Urinary bladder (tissue), 4 donors: ENCODE results near the gene MAGEA2. TPM values are rescaled to one million over a fixed set of nuclear protein-coding genes. Genes with fewer than 3 reads are reported as not detected.
"Not testable (repeated sequence)": the region's sequence is repeated elsewhere in the genome, so short reads cannot be mapped to it uniquely, and the experiment has no call there.

ENCODE experiments used
- DNase-seq: peaks from one replicate; pipeline ENCODE4 v3.0.0-alpha.2; 2015; ENCODE audit errors: extremely low spot score
- H3K27ac ChIP-seq: one replicate; pipeline ENCODE4 v1.5.1; 2013; ENCODE audit warnings: low read depth, mild to moderate bottlenecking, moderate library complexity
- H3K36me3 ChIP-seq: one replicate; pipeline ENCODE4 v1.6.1; 2013; ENCODE audit warnings: mild to moderate bottlenecking, moderate library complexity; ENCODE audit not compliant: insufficient read depth
- H3K4me1 ChIP-seq: one replicate; pipeline ENCODE4 v1.6.1; 2013; ENCODE audit warnings: mild to moderate bottlenecking, moderate library complexity; ENCODE audit not compliant: insufficient read depth
- H3K4me3 ChIP-seq: one replicate; pipeline ENCODE4 v1.5.1; 2013; ENCODE audit warnings: low read depth, low read length
- WGBS: extraction: QIAGEN DNeasy Blood & Tissue Kit; methylation state at CpG from one replicate; pipeline ENCODE4 v1.1.7; 2013; 5-methylcytosine and 5-hydroxymethylcytosine counted together
- polyA plus RNA-seq: library from polyadenylated mRNA; stranded (reverse); fragments of 200-250 nt; gene quantifications from one replicate; pipeline ENCODE4 v1.2.3, GENCODE V29; 2013
- total RNA-seq: library from RNA; depleted of rRNA; stranded (reverse); fragments of >200 nt; gene quantifications from one replicate; pipeline ENCODE4 v1.2.3, GENCODE V29; 2014
- donor health status: healthy with polysubstance abuse.
- donor health status: healthy.

Gene MAGEA2
- total and polyA plus RNA-seq, 2 donors, result not detected

GRCh38 chrX:152734143-152734858, 19.3 kb downstream of the MAGEA2 start:
- H3K27ac ChIP-seq, H3K36me3 ChIP-seq, DNase-seq, H3K4me3 ChIP-seq, H3K4me1 ChIP-seq: not testable (repeated sequence)
- 93% methylated on average over 20 of the region's 22 CpGs for WGBS

- H3K36me3 ChIP-seq, result no peaks in the 10 kb centered on the region
- WGBS, result 91% methylated on average over 19 of the region's 21 CpGs
- no peaks in the 10 kb centered on the region for H3K4me1 ChIP-seq
- no peak within 1 kb of the TSS for H3K4me3 ChIP-seq
- no peak within 1 kb of the TSS for H3K27ac ChIP-seq
- DNase-seq, result no peak
Observed at GRCh38 chrX:152733261-152733975, 20.2 kb downstream of the MAGEA2 start, which contains the start of the genes CSAG1 and MAGEA12. CSAG1 (minus strand) TSS chrX:152733721; CDS start chrX:152732460, 1,261 bp downstream. MAGEA12 (plus strand) TSS chrX:152733757; CDS start chrX:152736162, 2,405 bp downstream.

- no peak for DNase-seq
- 71% methylated on average over 7 of the region's 7 CpGs for WGBS
- Histone ChIP-seq H3K36me3 (no peaks in the 10 kb centered on the region), H3K4me1 (no peaks in the 10 kb centered on the region), H3K4me3 (no peak overlapping the region), H3K27ac (no peak overlapping the region)
Observed at GRCh38 chrX:152725409-152725808, 28.2 kb downstream of the MAGEA2 start.

- not testable (repeated sequence) for DNase-seq, H3K4me1 ChIP-seq, H3K4me3 ChIP-seq, H3K36me3 ChIP-seq, H3K27ac ChIP-seq
- no CpG with 5 or more reads among the region's 35 CpGs for WGBS
Observed at GRCh38 chrX:152713815-152714787, 39.5 kb downstream of the MAGEA2 start, which contains the start of gene MAGEA2B. MAGEA2B (plus strand) TSS chrX:152714628; CDS start chrX:152717107, 2,479 bp downstream.

- H3K27ac ChIP-seq, DNase-seq, H3K36me3 ChIP-seq, H3K4me3 ChIP-seq, H3K4me1 ChIP-seq: not testable (repeated sequence)
- no CpG with 5 or more reads among the region's 5 CpGs for whole genome bisulfite sequencing
Observed at GRCh38 chrX:152713195-152713594, 40.4 kb downstream of the MAGEA2 start.

- WGBS, result no CpG with 5 or more reads among the region's 2 CpGs
- not testable (repeated sequence) for H3K4me3 ChIP-seq, H3K4me1 ChIP-seq
Observed at GRCh38 chrX:152709173-152709572, 44.5 kb downstream of the MAGEA2 start, which contains the start of gene CSAG2. CSAG2 (minus strand) TSS chrX:152709273; CDS start chrX:152709112, 161 bp downstream.

GRCh38 chrX:152706500-152706899, 47.1 kb downstream of the MAGEA2 start:
- not testable (repeated sequence) for H3K4me3 ChIP-seq, H3K27ac ChIP-seq, H3K36me3 ChIP-seq, DNase-seq, H3K4me1 ChIP-seq
- WGBS, result 79% methylated on average over 2 of the region's 7 CpGs

More at GRCh38 chrX:152709173-152709572, 44.5 kb downstream of the MAGEA2 start, which contains the start of gene CSAG2:
- not testable (repeated sequence) for H3K36me3 ChIP-seq, DNase-seq, H3K27ac ChIP-seq

GRCh38 chrX:152700390-152700789, 53.3 kb downstream of the MAGEA2 start:
- DNase-seq, H3K36me3 ChIP-seq, H3K27ac ChIP-seq, H3K4me1 ChIP-seq, H3K4me3 ChIP-seq: not testable (repeated sequence)
- over 99% methylated on average over 4 of the region's 5 CpGs for WGBS

Other genes with a start within 250 kb of the MAGEA2 start
- gene GABRQ, start 115.9 kb downstream of the MAGEA2 start, total RNA-seq, result 1.5 TPM
- gene GABRQ, start 115.9 kb downstream of the MAGEA2 start, polyA plus RNA-seq, result 0.08 TPM
- not detected for gene MAGEA3, start 55.0 kb downstream of the MAGEA2 start, total RNA-seq
- not detected for gene MAGEA3, start 55.0 kb downstream of the MAGEA2 start, polyA plus RNA-seq
- gene CSAG2, start 44.6 kb downstream of the MAGEA2 start, total RNA-seq, result not detected
- not detected for gene CSAG2, start 44.6 kb downstream of the MAGEA2 start, polyA plus RNA-seq
- not detected for gene MAGEA2B, start 39.2 kb downstream of the MAGEA2 start, total RNA-seq
- not detected for gene MAGEA2B, start 39.2 kb downstream of the MAGEA2 start, polyA plus RNA-seq
- gene CSAG1, start 20.1 kb downstream of the MAGEA2 start, total RNA-seq, result not detected
- not detected for gene CSAG1, start 20.1 kb downstream of the MAGEA2 start, polyA plus RNA-seq
- not detected for gene MAGEA12, start 20.1 kb downstream of the MAGEA2 start, total RNA-seq
- gene MAGEA12, start 20.1 kb downstream of the MAGEA2 start, polyA plus RNA-seq, result not detected
- gene CSAG3, start 5.4 kb upstream of the MAGEA2 start, total RNA-seq, result not detected
- not detected for gene CSAG3, start 5.4 kb upstream of the MAGEA2 start, polyA plus RNA-seq
- gene MAGEA6, start 15.8 kb upstream of the MAGEA2 start, total RNA-seq, result not detected
- not detected for gene MAGEA6, start 15.8 kb upstream of the MAGEA2 start, polyA plus RNA-seq
- gene CETN2, start 76.9 kb upstream of the MAGEA2 start, total RNA-seq, result 38.3 TPM
- gene CETN2, start 76.9 kb upstream of the MAGEA2 start, polyA plus RNA-seq, result 44.1 TPM
- 6.2 TPM for gene NSDHL, start 77.2 kb upstream of the MAGEA2 start, total RNA-seq
- gene NSDHL, start 77.2 kb upstream of the MAGEA2 start, polyA plus RNA-seq, result 15.5 TPM
- 9.7 TPM for gene ZNF185, start 144.2 kb upstream of the MAGEA2 start, total RNA-seq
- gene ZNF185, start 144.2 kb upstream of the MAGEA2 start, polyA plus RNA-seq, result 5.3 TPM
- gene PNMA5, start 240.3 kb upstream of the MAGEA2 start, total RNA-seq, result not detected
- 0.04 TPM for gene PNMA5, start 240.3 kb upstream of the MAGEA2 start, polyA plus RNA-seq